H9 (cell line): Measurements from ENCODE around the gene FBXO31. TPM values are rescaled to one million over a fixed set of nuclear protein-coding genes. Genes with fewer than 3 reads are reported as not detected.

Experiments used
- DNase-seq: peaks from one replicate; pipeline ENCODE4 v3.0.0-alpha.2; 2017
- H2AFZ ChIP-seq: one replicate; pipeline ENCODE4 v1.6.1; 2013; ENCODE audit warnings: mild to moderate bottlenecking, low read length, control low read depth, moderate library complexity
- H2AK5ac ChIP-seq: 2 replicates; pipeline ENCODE4 v1.6.1; 2013; ENCODE audit warnings: low read length, control low read depth, mixed read lengths; ENCODE audit not compliant: insufficient read length
- H2BK120ac ChIP-seq: one replicate; pipeline ENCODE4 v1.6.1; 2013; ENCODE audit warnings: low read depth, mild to moderate bottlenecking, low read length, control low read depth, inconsistent platforms; ENCODE audit not compliant: poor library complexity, severe bottlenecking
- H2BK12ac ChIP-seq: 2 replicates; pipeline ENCODE4 v1.6.1; 2013; ENCODE audit warnings: low read length, control low read depth, mixed read lengths, low read depth; ENCODE audit not compliant: insufficient read length
- H2BK15ac ChIP-seq: 2 replicates; pipeline ENCODE4 v1.6.1; 2013; ENCODE audit warnings: low read depth, low read length, control low read depth
- H2BK20ac ChIP-seq: one replicate; pipeline ENCODE4 v1.6.1; 2013; ENCODE audit warnings: low read depth, mild to moderate bottlenecking, low read length, control low read depth, inconsistent platforms; ENCODE audit not compliant: poor library complexity, severe bottlenecking
- H2BK5ac ChIP-seq: 2 replicates; pipeline ENCODE4 v1.6.1; 2013; ENCODE audit warnings: low read length, control low read depth, mixed read lengths; ENCODE audit not compliant: insufficient read length
- H3K14ac ChIP-seq: 2 replicates; pipeline ENCODE4 v1.6.1; 2013; ENCODE audit warnings: low read length, control low read depth; ENCODE audit not compliant: insufficient read depth
- H3K18ac ChIP-seq: 2 replicates; pipeline ENCODE4 v1.6.1; 2013; ENCODE audit warnings: low read depth, mild to moderate bottlenecking, mixed read lengths, low read length, control low read depth; ENCODE audit not compliant: insufficient read length
- H3K23ac ChIP-seq: 2 replicates; pipeline ENCODE4 v1.6.1; 2013; ENCODE audit warnings: low read length, control low read depth, mixed read lengths, low read depth; ENCODE audit not compliant: insufficient read length
- H3K23me2 ChIP-seq: 2 replicates; pipeline ENCODE4 v1.6.1; 2013; ENCODE audit warnings: low read depth, mild to moderate bottlenecking, mixed read lengths, low read length, control low read depth; ENCODE audit not compliant: insufficient read length, poor library complexity, severe bottlenecking
- H3K27ac ChIP-seq: 2 replicates; pipeline ENCODE4 v1.5.1; 2013; ENCODE audit warnings: low read length, control low read depth, mixed read lengths, low read depth; ENCODE audit not compliant: insufficient read length
- H3K27me3 ChIP-seq: 2 replicates; pipeline ENCODE4 v1.6.1; 2013; ENCODE audit warnings: low read length, control low read depth, inconsistent platforms; ENCODE audit not compliant: insufficient read depth
- H3K4ac ChIP-seq: 2 replicates; pipeline ENCODE4 v1.6.1; 2013; ENCODE audit warnings: low read depth, mild to moderate bottlenecking, control low read depth, inconsistent platforms, low read length, moderate library complexity
- H3K4me1 ChIP-seq: 2 replicates; pipeline ENCODE4 v1.6.1; 2013; ENCODE audit warnings: low read length, control low read depth, inconsistent platforms; ENCODE audit not compliant: insufficient read depth
- H3K4me2 ChIP-seq: 2 replicates; pipeline ENCODE4 v1.6.1; 2013; ENCODE audit warnings: low read length, control low read depth, mixed read lengths; ENCODE audit not compliant: insufficient read length, insufficient read depth
- H3K56ac ChIP-seq: 2 replicates; pipeline ENCODE4 v1.6.1; 2013; ENCODE audit warnings: low read depth, mild to moderate bottlenecking, mixed read lengths, low read length, control low read depth; ENCODE audit not compliant: insufficient read length
- H3K79me1 ChIP-seq: 2 replicates; pipeline ENCODE4 v1.6.1; 2013; ENCODE audit warnings: low read depth, mild to moderate bottlenecking, moderate library complexity, low read length, control low read depth, inconsistent platforms; ENCODE audit not compliant: insufficient read depth, poor library complexity, severe bottlenecking
- H3K79me2 ChIP-seq: 2 replicates; pipeline ENCODE4 v1.6.1; 2013; ENCODE audit warnings: low read length, control low read depth, inconsistent platforms; ENCODE audit not compliant: insufficient read depth
- H3K9ac ChIP-seq: 2 replicates; pipeline ENCODE4 v1.6.1; 2013; ENCODE audit warnings: low read length, control low read depth, mixed read lengths; ENCODE audit not compliant: insufficient read length; ENCODE audit errors: extremely low read depth
- H3K9me3 ChIP-seq: one replicate; pipeline ENCODE4 v1.6.1; 2013; ENCODE audit warnings: low read depth, low read length, inconsistent platforms; ENCODE audit not compliant: control insufficient read depth
- H3T11ph ChIP-seq: one replicate; pipeline ENCODE4 v1.6.1; 2013; ENCODE audit warnings: mild to moderate bottlenecking, low read length, control low read depth, inconsistent platforms
- H4K20me1 ChIP-seq: one replicate; pipeline ENCODE4 v1.6.1; 2013; ENCODE audit not compliant: control insufficient read depth, insufficient read length, insufficient read depth
- H4K5ac ChIP-seq: 2 replicates; pipeline ENCODE4 v1.6.1; 2013; ENCODE audit warnings: low read depth, mild to moderate bottlenecking, mixed read lengths, low read length, control low read depth; ENCODE audit not compliant: insufficient read length
- H4K8ac ChIP-seq: replicated peaks from 2 replicates; pipeline ENCODE4 v1.6.1; 2013; ENCODE audit warnings: low read length, control low read depth, mixed read lengths, low read depth; ENCODE audit not compliant: insufficient read length
- H4K91ac ChIP-seq: 2 replicates; pipeline ENCODE4 v1.6.1; 2013; ENCODE audit warnings: low read depth, mild to moderate bottlenecking, moderate library complexity, mixed read lengths, low read length, control low read depth; ENCODE audit not compliant: insufficient read length
- H3K27ac Mint-ChIP-seq, 3 experiments: 2 replicates in 2 of 3; 3 replicates in 1 of 3; pipeline ENCODE4 v1.8.0; 2020 to 2021; ENCODE audit warnings: mixed read lengths in 3 of 3, mild to moderate bottlenecking in 1 of 3, moderate library complexity in 1 of 3
- H3K27me3 Mint-ChIP-seq: 2 replicates; pipeline ENCODE4 v1.8.0; 2021; ENCODE audit warnings: low read depth, mild to moderate bottlenecking, moderate library complexity, mixed read lengths
- H3K36me3 Mint-ChIP-seq, 3 experiments: 2 replicates in 2 of 3; 3 replicates in 1 of 3; pipeline ENCODE4 v1.8.0; 2020 to 2021; ENCODE audit warnings: low read depth in 3 of 3, mixed read lengths in 3 of 3; ENCODE audit not compliant: insufficient read depth in 1 of 3
- H3K4me1 Mint-ChIP-seq, 2 experiments: 2 replicates each; pipeline ENCODE4 v1.8.0; 2020; ENCODE audit warnings: mixed read lengths in 2 of 2
- H3K4me3 Mint-ChIP-seq, 2 experiments: 2 replicates in 1 of 2; 3 replicates in 1 of 2; pipeline ENCODE4 v1.8.0; 2020 to 2021; ENCODE audit warnings: mild to moderate bottlenecking in 2 of 2, mixed read lengths in 2 of 2, moderate library complexity in 1 of 2
- H3K9me3 Mint-ChIP-seq, 2 experiments: 2 replicates in 1 of 2; 3 replicates in 1 of 2; pipeline ENCODE4 v1.8.0; 2020; ENCODE audit warnings: mild to moderate bottlenecking in 2 of 2, mixed read lengths in 2 of 2, moderate library complexity in 1 of 2
- CTCF ChIP-seq: fragments of 200-600 bp; sonication (generic); conservative IDR thresholded peaks from 3 replicates; pipeline ENCODE4 v1.8.0; 2021; ENCODE audit warnings: antibody characterized with exemption, mild to moderate bottlenecking
- WGBS: extraction: QIAGEN DNeasy Blood & Tissue Kit; methylation state at CpG from one replicate; pipeline ENCODE4 v1.1.7; 2013; ENCODE audit warnings: missing lambda C conversion rate, low lambda C conversion rate, mixed read lengths; ENCODE audit not compliant: insufficient read length; ENCODE audit errors: extremely low coverage; 5-methylcytosine and 5-hydroxymethylcytosine counted together
- total RNA-seq: library from RNA; stranded (reverse); gene quantifications from 2 replicates; pipeline ENCODE4 v1.2.1, GENCODE V29; 2021

Gene FBXO31
- total RNA-seq, 1 experiment from 2014 or later, result 24.2 TPM

- H3K4ac ChIP-seq, result no peak overlapping the region
- no peak overlapping the region for H3K9ac ChIP-seq
- no peak overlapping the region for H2BK5ac ChIP-seq
- no peaks in the 10 kb centered on the region for H3K4me1 ChIP-seq
- no peaks in the 10 kb centered on the region for H3K9me3 ChIP-seq
- no peaks in the 10 kb centered on the region for H3K79me2 ChIP-seq
- H3K18ac ChIP-seq, result no peak overlapping the region
- no peak overlapping the region for H3K4me3 Mint-ChIP-seq
- peaks cover 5 to 7% of the 10 kb centered on the region in 2 experiments; a peak in 4 of 5 replicates for H3K9me3 Mint-ChIP-seq
- peaks cover 3 to 7% (median 4%) of the 10 kb centered on the region in 3 experiments; a peak in 4 of 7 replicates for H3K36me3 Mint-ChIP-seq
- no peak overlapping the region for H3K56ac ChIP-seq
- no peak for DNase-seq
- H4K5ac ChIP-seq, result no peak overlapping the region
- H3K79me1 ChIP-seq, result no peaks in the 10 kb centered on the region
- no peaks in the 10 kb centered on the region; the same call in 1 of the 2 replicates for H3K27me3 Mint-ChIP-seq
- no peak overlapping the region for H2BK12ac ChIP-seq
- no peak overlapping the region for H3K14ac ChIP-seq
- H3K27me3 ChIP-seq, result no peaks in the 10 kb centered on the region
- H2BK15ac ChIP-seq, result no peak overlapping the region
- no peak overlapping the region for H3K4me2 ChIP-seq
- H3K23me2 ChIP-seq, result peaks cover 2% of the 10 kb centered on the region
- no CpG with 5 or more reads among the region's 7 CpGs for WGBS
- no peak overlapping the region for H3K27ac ChIP-seq
- no peak for TF ChIP-seq CTCF
- no peak overlapping the region for H2BK20ac ChIP-seq
- H2AK5ac ChIP-seq, result no peak overlapping the region
- no peak overlapping the region for H2AFZ ChIP-seq
- H2BK120ac ChIP-seq, result no peak overlapping the region
- H4K8ac ChIP-seq, result no peak overlapping the region
- H4K91ac ChIP-seq, result no peak overlapping the region
- 0 out of 4 replicates have a peak, but pooled peaks cover 0 to under 1% of the 10 kb centered on the region in 2 experiments for H3K4me1 Mint-ChIP-seq
- H3K23ac ChIP-seq, result no peak overlapping the region
- 0 out of 7 replicates have a peak overlapping the region, but pooled peaks of 1 of the 3 experiments have one; percentile 45 for H3K27ac Mint-ChIP-seq
- no peaks in the 10 kb centered on the region for H4K20me1 ChIP-seq
- no peak overlapping the region for H3T11ph ChIP-seq
Measured at GRCh38 chr16:87312008-87312407, 71.6 kb downstream of the FBXO31 start.
